Measurements from ENCODE around the gene RNPS1. TPM values are rescaled to one million over a fixed set of nuclear protein-coding genes. Genes with fewer than 3 reads are reported as not detected.

RNPS1 gene
- total RNA-seq, 2 experiments from 2014 or later = 225 to 339 TPM

DNA sequence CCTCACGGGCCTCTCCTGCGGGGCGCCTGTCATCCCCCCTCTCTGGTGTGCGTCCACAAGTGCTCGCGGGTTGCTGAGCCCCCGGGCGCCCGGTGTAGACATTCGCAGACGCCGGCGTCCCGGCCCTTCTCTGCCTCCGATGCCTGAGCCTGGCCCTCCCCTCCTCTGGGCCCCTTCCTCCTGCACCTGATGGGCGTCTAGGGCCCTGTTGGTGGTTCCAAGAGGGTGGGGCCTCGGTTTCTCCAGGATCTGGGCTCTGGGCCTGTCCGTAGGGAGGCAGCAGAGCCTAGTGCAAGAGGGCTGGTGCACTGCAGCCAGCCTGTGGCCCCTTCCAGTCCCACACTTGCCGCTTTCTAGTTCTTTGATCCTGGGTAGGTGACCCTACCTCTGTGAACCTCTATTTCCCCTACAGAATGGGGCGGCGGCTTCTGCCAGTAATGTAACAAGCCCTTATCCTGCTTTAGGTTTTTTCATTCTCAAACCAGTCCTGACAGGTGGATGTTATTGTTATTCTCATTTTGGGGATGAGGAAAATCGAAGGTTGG, 43.9 kb downstream of the RNPS1 start:
- ChIA-PET CTCF (ENCODE audit: unreplicated experiment) (no interaction called here), POLR2A (no interaction called here)
- Histone ChIP-seq H2AFZ (ENCODE audit: low read length) (peak overlapping the region; percentile 58; the same call in 1 of the 2 replicates), H3K9me2 (ENCODE audit: insufficient read depth, low read length) (no peaks in the 10 kb centered on the region), H3K4me2 (ENCODE audit: low read length) (peak overlapping the region; percentile 84), H3K79me2 (ENCODE audit: insufficient read depth, low read depth, low read length) (peaks cover 32% of the 10 kb centered on the region), H3K27ac (ENCODE audit: low read depth, low read length, poor library complexity, severe bottlenecking) (peak overlapping the region; percentile 65), H3K4me3 (ENCODE audit: low read depth, low read length, poor library complexity, severe bottlenecking) (peak overlapping the region; percentile 94), H3K4me1 (ENCODE audit: insufficient read depth, low read length, poor library complexity, severe bottlenecking) (peaks cover 10% of the 10 kb centered on the region), H3K9me3 (ENCODE audit: low read length) (no peaks in the 10 kb centered on the region), H4K20me1 (ENCODE audit: insufficient read depth, low read length) (0 out of 2 replicates have a peak, but pooled peaks cover 3% of the 10 kb centered on the region), H3K36me3 (ENCODE audit: insufficient read depth, low read length) (peaks cover 22% of the 10 kb centered on the region)
- TSS peak; percentile 66 for BruUV-seq (replicated peaks)
- peak; percentile 57 for DNase-seq (ENCODE audit: low spot score)
- no peak for TF ChIP-seq EZH2phosphoT487 (IDR thresholded peaks at IDR 0.05; ENCODE audit: borderline replicate concordance, low read depth, low read length)
- TF ChIP-seq, protein P1, sequence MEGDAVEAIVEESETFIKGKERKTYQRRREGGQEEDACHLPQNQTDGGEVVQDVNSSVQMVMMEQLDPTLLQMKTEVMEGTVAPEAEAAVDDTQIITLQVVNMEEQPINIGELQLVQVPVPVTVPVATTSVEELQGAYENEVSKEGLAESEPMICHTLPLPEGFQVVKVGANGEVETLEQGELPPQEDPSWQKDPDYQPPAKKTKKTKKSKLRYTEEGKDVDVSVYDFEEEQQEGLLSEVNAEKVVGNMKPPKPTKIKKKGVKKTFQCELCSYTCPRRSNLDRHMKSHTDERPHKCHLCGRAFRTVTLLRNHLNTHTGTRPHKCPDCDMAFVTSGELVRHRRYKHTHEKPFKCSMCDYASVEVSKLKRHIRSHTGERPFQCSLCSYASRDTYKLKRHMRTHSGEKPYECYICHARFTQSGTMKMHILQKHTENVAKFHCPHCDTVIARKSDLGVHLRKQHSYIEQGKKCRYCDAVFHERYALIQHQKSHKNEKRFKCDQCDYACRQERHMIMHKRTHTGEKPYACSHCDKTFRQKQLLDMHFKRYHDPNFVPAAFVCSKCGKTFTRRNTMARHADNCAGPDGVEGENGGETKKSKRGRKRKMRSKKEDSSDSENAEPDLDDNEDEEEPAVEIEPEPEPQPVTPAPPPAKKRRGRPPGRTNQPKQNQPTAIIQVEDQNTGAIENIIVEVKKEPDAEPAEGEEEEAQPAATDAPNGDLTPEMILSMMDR (conservative IDR thresholded peaks at IDR 0.05; ENCODE audit: low read length) = peak; percentile 20; the same call in 1 of the 2 replicates
- intact Hi-C loops (cut with micrococcal nuclease; ENCODE audit: unreplicated experiment) = loop anchor here (1.0 to 5.0 kb wide), 4 partner anchors 9 to 72 kb away; partner anchors contain the start of genes ECI1 and MLST8

DNA sequence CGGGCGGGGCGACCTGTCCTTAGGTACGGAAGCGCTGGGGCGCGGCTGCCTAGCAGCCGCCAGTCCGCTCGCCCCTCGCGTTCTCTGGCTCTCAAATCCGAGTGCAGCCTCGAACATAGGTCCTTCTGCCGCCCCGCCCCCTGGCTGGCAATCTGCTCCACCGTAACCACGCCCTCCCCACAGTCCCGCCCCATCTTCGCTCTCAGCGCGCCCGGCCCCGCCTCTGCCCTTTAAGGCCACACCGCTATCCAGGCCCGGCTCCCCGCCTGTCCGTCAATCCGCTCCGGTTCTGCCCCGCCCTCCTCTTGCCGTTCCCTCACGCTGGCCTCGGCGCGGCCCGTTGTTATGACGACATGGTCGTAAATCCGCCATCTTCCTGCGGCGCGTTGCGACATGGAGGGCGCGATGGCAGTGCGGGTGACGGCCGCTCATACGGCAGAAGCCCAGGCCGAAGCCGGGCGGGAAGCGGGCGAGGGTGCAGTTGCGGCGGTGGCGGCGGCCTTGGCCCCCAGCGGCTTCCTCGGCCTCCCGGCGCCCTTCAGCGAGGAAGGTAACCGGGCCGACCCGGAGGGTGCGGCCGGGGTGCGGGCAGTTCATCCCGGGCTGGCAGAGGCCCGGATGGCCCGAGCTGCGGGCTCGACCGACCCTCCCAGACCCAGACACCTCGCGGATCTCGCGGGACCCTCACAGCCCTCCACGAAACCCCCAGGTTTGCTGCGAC, 44.5 kb downstream of the RNPS1 start, which contains the start of gene E4F1:
TSS of gene E4F1 (plus strand) at position 371 of the 721 bp plus-strand sequence. CDS start at position 394, 23 bp downstream.
- CTCF ChIA-PET (ENCODE audit: unreplicated experiment) = no interaction called here
- no peak for TF ChIP-seq EZH2phosphoT487 (IDR thresholded peaks at IDR 0.05; ENCODE audit: borderline replicate concordance, low read depth, low read length)
- TF ChIP-seq, protein P1 (conservative IDR thresholded peaks at IDR 0.05; ENCODE audit: low read length) = no peak
- no peaks in the 10 kb centered on the region for H3K9me3 ChIP-seq (ENCODE audit: low read length)
- H3K27ac ChIP-seq (ENCODE audit: low read depth, low read length, poor library complexity, severe bottlenecking) = peak within 1 kb of the TSS; percentile 65
- peaks cover 32% of the 10 kb centered on the region for H3K79me2 ChIP-seq (ENCODE audit: insufficient read depth, low read depth, low read length)
- peak within 1 kb of the TSS; percentile 84 for H3K4me2 ChIP-seq (ENCODE audit: low read length)
- DNase-seq (ENCODE audit: low spot score) = peak; percentile 99
- peak within 1 kb of the TSS; percentile 94 for H3K4me3 ChIP-seq (ENCODE audit: low read depth, low read length, poor library complexity, severe bottlenecking)
- no TSS peak for BruUV-seq (replicated peaks)
- no peaks in the 10 kb centered on the region for H3K9me2 ChIP-seq (ENCODE audit: insufficient read depth, low read length)
- H4K20me1 ChIP-seq (ENCODE audit: insufficient read depth, low read length) = 0 out of 2 replicates have a peak, but pooled peaks cover 3% of the 10 kb centered on the region
- H2AFZ ChIP-seq (ENCODE audit: low read length) = peak within 1 kb of the TSS; percentile 58; the same call in 1 of the 2 replicates
- POLR2A ChIA-PET = no interaction called here
- H3K36me3 ChIP-seq (ENCODE audit: insufficient read depth, low read length) = peaks cover 16% of the 10 kb centered on the region
- intact Hi-C loops (cut with micrococcal nuclease; ENCODE audit: unreplicated experiment) = loop anchor here (1.0 to 5.0 kb wide), 4 partner anchors 8 to 71 kb away; partner anchors contain the start of genes ECI1 and MLST8
- peaks cover 10% of the 10 kb centered on the region for H3K4me1 ChIP-seq (ENCODE audit: insufficient read depth, low read length, poor library complexity, severe bottlenecking)

Measured in OCI-LY7 (cell line).